HG02571 (cell line): ENCODE measurements around the gene COG8.
"Not testable (repeated sequence)": the region's sequence is repeated elsewhere in the genome, so short reads cannot be mapped to it uniquely, and the experiment has no call there.

ENCODE experiments used
- ATAC-seq: cut with Tn5 transposase; IDR thresholded peaks from one replicate; pipeline ENCODE4 v1.9.1; 2021; ENCODE audit warnings: mild to moderate bottlenecking, moderate library complexity; ENCODE audit not compliant: unreplicated experiment

The COG8 gene

DNA sequence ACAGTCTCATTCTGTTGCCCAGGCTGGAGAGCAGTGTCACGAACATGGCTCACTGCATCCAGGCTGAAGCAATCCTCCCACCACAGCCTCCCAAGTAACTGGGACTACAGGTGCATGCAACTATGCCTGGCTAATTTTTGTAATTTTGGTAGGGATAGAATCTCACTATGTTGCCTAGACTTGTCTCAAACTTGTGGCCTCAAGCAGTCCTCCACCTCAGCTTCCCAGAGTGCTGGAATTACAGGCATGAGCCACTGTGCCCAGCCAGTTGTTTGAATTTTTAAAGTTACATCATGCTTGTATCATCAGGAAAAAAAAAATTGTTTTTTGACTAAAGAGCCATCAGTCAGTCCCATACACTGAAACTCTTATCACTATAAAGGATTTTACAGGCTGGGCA lies 45.3 kb downstream of the COG8 start:
- ATAC-seq = no peak

DNA sequence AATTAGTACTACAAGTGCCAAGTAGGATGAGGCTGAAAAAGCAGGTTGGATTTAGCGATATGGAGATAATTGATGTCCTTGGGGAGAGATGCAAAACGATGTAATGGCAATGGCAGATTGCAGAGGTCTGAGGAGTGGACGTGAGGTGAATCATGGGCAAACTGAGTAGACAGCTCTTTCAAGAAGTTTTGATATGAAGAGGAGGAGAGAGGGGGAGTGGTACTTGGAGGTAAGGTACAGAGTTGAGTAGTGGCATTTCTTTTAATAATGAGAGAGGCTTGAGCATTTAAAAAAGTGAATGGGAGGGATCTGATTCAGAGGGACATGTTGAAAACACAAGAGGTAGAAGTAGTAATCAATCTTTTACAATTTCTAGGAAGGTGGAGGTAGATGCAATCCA lies 46.0 kb downstream of the COG8 start:
- ATAC-seq = no peak

DNA sequence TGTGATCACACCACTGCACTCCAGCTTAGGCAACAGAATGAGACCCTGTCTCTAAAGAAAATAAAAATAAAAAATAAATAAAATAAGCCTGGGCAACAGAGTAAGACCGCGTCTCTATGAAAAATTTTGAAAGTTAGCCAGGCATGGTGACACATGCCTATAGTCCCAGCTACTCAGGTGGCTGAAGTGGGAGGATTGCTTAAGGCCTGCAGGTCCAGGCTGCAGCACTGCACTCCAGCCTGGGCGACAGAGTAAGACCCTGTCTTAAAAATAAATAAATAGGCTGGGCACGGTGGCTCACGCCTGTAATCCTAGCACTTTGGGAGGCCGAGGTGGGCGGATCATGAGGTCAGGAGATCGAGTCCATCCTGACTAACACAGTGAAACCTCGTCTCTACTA lies 47.7 kb downstream of the COG8 start:
- ATAC-seq = not testable (repeated sequence)

DNA sequence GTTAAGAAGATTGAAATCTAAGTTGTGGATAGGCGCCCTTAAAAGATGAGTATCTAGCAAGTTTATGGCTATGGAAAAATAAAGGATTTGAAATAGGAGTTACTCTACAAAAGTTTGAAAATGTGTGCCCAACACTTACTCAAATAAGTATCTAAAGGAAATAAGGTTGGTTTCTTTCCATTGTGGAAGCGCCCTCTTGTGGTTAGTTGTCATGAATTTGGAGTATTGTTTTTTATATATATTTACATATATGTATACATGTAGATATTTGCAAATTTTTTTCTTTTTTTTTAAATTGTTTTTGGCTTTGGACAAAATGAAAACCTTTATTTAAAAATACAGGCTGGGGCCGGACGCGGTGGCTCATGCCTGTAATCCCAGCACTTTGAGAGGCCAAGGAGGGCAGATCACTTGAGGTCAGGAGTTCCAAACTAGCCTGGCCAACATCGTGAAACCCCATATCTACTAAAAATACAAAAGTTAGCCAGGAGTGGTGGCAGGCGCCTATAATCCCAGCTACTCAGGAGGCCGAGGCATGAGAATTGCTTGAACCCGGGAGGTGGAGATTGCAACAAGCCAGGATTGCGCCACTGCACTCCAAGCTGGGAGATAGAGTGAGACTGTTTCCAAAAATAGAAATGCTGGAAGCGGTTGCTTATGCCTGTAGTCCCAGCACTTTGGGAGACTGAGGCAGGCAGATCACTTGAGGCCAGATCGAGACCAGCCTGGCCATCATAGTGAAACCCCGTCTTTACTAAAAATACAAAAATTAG lies 52.2 kb downstream of the COG8 start:
- ATAC-seq = no peak

DNA sequence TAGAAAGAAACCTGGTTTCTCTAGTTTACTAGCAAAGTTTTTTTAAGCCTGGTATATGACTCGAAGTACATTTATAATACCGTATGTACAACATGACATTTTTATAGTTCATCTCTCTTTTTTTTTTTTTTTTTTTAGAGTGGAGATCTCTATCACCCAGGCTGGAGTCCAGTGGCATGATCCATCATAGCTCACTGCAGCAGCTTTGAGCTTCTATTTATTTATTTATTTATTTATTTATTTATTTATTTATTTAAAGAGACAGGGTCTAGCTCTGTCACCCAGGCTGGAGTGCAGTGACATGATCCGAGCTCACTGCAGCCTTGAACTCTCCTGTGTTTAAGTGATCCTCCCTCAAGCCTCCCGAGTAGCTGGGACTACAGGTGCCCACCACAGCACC lies 54.1 kb downstream of the COG8 start:
- no peak for ATAC-seq

DNA sequence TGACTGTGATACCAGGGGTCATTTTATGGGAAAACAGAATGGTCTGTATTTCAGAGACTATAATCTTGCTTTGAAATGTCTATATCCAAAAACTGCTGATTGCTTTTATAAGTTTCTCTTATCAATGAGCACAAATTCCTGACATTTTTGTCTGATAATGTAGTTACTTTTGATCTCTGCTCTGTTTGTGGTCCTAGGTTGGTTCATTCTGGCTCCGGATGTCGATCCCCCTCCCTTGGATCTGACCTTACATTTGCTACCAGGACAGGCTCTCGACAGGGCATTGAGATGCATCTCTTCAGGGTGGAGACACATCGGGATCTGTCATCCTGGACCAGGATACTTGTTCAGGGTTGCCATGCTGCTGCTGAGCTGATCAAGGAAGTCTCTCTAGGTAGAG lies 55.5 kb downstream of the COG8 start:
- ATAC-seq = no peak

DNA sequence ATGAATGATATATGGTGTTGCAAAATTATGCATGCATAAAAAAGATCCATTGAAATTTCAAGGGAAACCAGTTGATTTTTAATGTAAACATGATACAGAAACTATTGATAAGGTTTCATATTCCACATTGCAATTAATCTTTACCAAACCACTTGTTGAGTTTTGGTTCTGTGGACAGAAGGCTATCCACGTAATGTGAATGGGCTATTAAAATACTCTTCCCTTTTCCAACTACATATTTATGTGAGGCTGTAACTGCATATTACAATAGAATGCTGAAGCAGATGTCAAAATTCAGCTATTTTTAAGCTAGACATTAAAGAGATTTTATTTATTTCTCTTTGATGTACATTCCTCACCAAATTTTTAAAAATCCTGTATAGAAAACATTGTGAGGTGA lies 62.0 kb downstream of the COG8 start:
- no peak for ATAC-seq
